IMR-90 (cell line): Measurements from ENCODE around the gene PFDN1.

Source experiments
- CEBPB ChIP-seq: IDR thresholded peaks from 2 replicates; pipeline ENCODE4 v1.6.1; 2012; ENCODE audit warnings: low read depth, low read length, improper control_type of control experiment
- CTCF ChIP-seq: conservative IDR thresholded peaks from 2 replicates; pipeline ENCODE4 v1.5.1; 2012; ENCODE audit warnings: mild to moderate bottlenecking, low read depth, low read length, improper control_type of control experiment
- MXI1 ChIP-seq: IDR thresholded peaks from 2 replicates; pipeline ENCODE4 v1.6.1; 2012; ENCODE audit warnings: low read depth, mild to moderate bottlenecking, low read length, moderate library complexity, borderline replicate concordance
- NFE2L2 ChIP-seq: fragments of 150-350 bp; IDR thresholded peaks from 2 replicates; pipeline ENCODE4 v1.6.1; 2016; ENCODE audit warnings: low read depth, mild to moderate bottlenecking, low read length
- POLR2A ChIP-seq: IDR thresholded peaks from 2 replicates; pipeline ENCODE4 v1.6.1; 2012; ENCODE audit warnings: mild to moderate bottlenecking, low read depth, low read length
- RCOR1 ChIP-seq: IDR thresholded peaks from 2 replicates; pipeline ENCODE4 v1.6.1; 2012; ENCODE audit warnings: mild to moderate bottlenecking, low read length, improper control_type of control experiment; ENCODE audit not compliant: insufficient replicate concordance
- USF2 ChIP-seq: fragments of 150-350 bp; IDR thresholded peaks from 2 replicates; pipeline ENCODE4 v1.6.1; 2017; ENCODE audit warnings: mild to moderate bottlenecking, antibody characterized with exemption, low read length, low read depth

- TF ChIP-seq POLR2A (no peak), CTCF (no peak), CEBPB (no peak), MXI1 (no peak), NFE2L2 (no peak), USF2 (no peak), RCOR1 (no peak)
Observed at GRCh38 chr5:140255460-140256157, 47.3 kb downstream of the PFDN1 start.
